MM.1S (cell line): ENCODE measurements around the gene PLA2G2E.

Experiments used
- DNase-seq: peaks from one replicate; pipeline ENCODE4 v3.0.0-alpha.2; 2015
- H2AFZ ChIP-seq: fragments of 300-600 bp; sonication (generic); 2 replicates; pipeline ENCODE4 v1.6.0; 2016; ENCODE audit warnings: antibody characterized with exemption, low read length
- H3F3A ChIP-seq: fragments of 300-600 bp; sonication (generic); 2 replicates; pipeline ENCODE4 v1.6.1; 2016; ENCODE audit warnings: mild to moderate bottlenecking, antibody characterized with exemption, low read length, moderate library complexity, mixed read lengths; ENCODE audit not compliant: insufficient read depth
- H3K27ac ChIP-seq: fragments of 300-600 bp; sonication (generic); 2 replicates; pipeline ENCODE4 v1.5.1; 2016; ENCODE audit warnings: mild to moderate bottlenecking, low read length
- H3K27me3 ChIP-seq: fragments of 300-600 bp; sonication (generic); replicated peaks from 2 replicates; pipeline ENCODE4 v1.6.0; 2016; ENCODE audit warnings: low read length; ENCODE audit not compliant: insufficient read depth
- H3K36me3 ChIP-seq: fragments of 300-600 bp; sonication (generic); replicated peaks from 2 replicates; pipeline ENCODE4 v1.6.1; 2016; ENCODE audit warnings: mild to moderate bottlenecking, low read length, mixed read lengths; ENCODE audit not compliant: insufficient read depth
- H3K4me1 ChIP-seq: fragments of 300-600 bp; sonication (generic); 2 replicates; pipeline ENCODE4 v1.6.1; 2016; ENCODE audit warnings: low read length, mixed read lengths
- H3K4me2 ChIP-seq: fragments of 300-600 bp; sonication (generic); 2 replicates; pipeline ENCODE4 v1.6.0; 2016; ENCODE audit warnings: low read depth, low read length
- H3K4me3 ChIP-seq: fragments of 300-600 bp; sonication (generic); 2 replicates; pipeline ENCODE4 v1.5.1; 2016; ENCODE audit warnings: low read length, mixed read lengths
- H3K79me2 ChIP-seq: fragments of 300-600 bp; sonication (generic); 2 replicates; pipeline ENCODE4 v1.6.1; 2016; ENCODE audit warnings: mixed run types, low read length, mixed read lengths
- H3K9ac ChIP-seq: fragments of 300-600 bp; sonication (generic); 2 replicates; pipeline ENCODE4 v1.6.1; 2016; ENCODE audit warnings: low read length, mixed read lengths
- H3K9me2 ChIP-seq: fragments of 300-600 bp; sonication (generic); replicated peaks from 2 replicates; pipeline ENCODE4 v1.6.1; 2016; ENCODE audit warnings: mild to moderate bottlenecking, low read length, mixed read lengths; ENCODE audit not compliant: insufficient read depth
- H3K9me3 ChIP-seq: fragments of 300-600 bp; sonication (generic); replicated peaks from 2 replicates; pipeline ENCODE4 v1.6.1; 2016; ENCODE audit warnings: mild to moderate bottlenecking, low read length, mixed read lengths; ENCODE audit not compliant: insufficient read depth
- H4K20me1 ChIP-seq: fragments of 300-600 bp; sonication (generic); 2 replicates; pipeline ENCODE4 v1.6.1; 2016; ENCODE audit warnings: mild to moderate bottlenecking, low read length, moderate library complexity, mixed read lengths; ENCODE audit not compliant: insufficient read depth
- EZH2 ChIP-seq: fragments of 300-600 bp; sonication (generic); optimal IDR thresholded peaks from 2 replicates; pipeline ENCODE3; 2017; ENCODE audit warnings: low read depth, mild to moderate bottlenecking, antibody characterized with exemption, low read length, mixed read lengths
- EZH2phosphoT487 ChIP-seq: fragments of 300-600 bp; sonication (generic); IDR thresholded peaks from 2 replicates; pipeline ENCODE4 v1.6.1; 2018; ENCODE audit warnings: antibody characterized with exemption, low read length
- TF ChIP-seq, protein P1 (sequence below): fragments of 300-600 bp; sonication (generic); IDR thresholded peaks from 2 replicates; pipeline ENCODE4 v1.5.1; 2016; ENCODE audit warnings: antibody characterized with exemption, low read length, mixed read lengths

Gene PLA2G2E

DNA sequence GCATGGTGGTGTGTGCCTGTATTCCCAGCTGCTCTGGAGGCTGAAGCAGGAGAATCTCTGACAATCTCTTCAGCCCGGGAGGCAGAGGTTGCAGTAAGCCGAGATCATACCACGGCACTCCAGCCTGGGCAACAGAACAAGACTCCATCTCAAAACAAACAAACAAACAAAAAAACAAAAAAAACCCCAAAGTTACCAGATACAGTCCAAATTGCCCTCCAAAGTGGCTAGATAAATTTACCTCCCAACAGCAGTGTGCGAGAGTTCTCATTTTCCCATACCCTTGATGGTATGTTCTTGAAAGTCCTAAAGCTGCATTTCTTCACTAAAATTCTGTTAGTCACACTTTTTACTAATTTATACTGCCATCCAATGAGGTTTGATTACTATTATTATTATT lies 44.2 kb downstream of the PLA2G2E start:
- Histone ChIP-seq H3F3A (no peaks in the 10 kb centered on the region; the same call in 1 of the 2 replicates), H2AFZ (no peak overlapping the region), H3K9ac (no peak overlapping the region), H3K36me3 (no peaks in the 10 kb centered on the region), H3K27ac (no peak overlapping the region), H3K27me3 (peaks cover 47% of the 10 kb centered on the region), H3K4me3 (no peak overlapping the region), H3K4me1 (0 out of 2 replicates have a peak, but pooled peaks cover 6% of the 10 kb centered on the region), H3K9me3 (no peaks in the 10 kb centered on the region), H4K20me1 (no peaks in the 10 kb centered on the region), H3K9me2 (no peaks in the 10 kb centered on the region), H3K4me2 (no peak overlapping the region), H3K79me2 (peaks cover 16% of the 10 kb centered on the region)
- no peak for DNase-seq
- no peak for TF ChIP-seq EZH2
- TF ChIP-seq, protein P1, sequence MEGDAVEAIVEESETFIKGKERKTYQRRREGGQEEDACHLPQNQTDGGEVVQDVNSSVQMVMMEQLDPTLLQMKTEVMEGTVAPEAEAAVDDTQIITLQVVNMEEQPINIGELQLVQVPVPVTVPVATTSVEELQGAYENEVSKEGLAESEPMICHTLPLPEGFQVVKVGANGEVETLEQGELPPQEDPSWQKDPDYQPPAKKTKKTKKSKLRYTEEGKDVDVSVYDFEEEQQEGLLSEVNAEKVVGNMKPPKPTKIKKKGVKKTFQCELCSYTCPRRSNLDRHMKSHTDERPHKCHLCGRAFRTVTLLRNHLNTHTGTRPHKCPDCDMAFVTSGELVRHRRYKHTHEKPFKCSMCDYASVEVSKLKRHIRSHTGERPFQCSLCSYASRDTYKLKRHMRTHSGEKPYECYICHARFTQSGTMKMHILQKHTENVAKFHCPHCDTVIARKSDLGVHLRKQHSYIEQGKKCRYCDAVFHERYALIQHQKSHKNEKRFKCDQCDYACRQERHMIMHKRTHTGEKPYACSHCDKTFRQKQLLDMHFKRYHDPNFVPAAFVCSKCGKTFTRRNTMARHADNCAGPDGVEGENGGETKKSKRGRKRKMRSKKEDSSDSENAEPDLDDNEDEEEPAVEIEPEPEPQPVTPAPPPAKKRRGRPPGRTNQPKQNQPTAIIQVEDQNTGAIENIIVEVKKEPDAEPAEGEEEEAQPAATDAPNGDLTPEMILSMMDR: no peak
- no peak for TF ChIP-seq EZH2phosphoT487

DNA sequence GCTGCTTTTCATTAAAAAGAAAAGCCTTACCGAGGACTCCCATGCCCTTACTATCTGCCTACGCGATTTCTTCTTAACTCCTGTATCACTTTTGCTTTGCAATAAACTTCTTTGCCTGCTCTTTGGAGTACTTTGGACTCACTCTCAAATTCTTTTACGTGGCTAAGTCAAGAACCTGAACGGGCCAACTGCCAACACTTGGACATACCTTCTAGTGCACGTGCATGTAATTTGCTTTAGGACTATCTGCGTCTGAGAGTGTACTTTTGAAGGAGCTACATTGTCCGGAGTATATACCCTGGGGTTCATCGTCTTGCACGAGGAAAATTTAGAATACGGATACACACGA lies 44.8 kb downstream of the PLA2G2E start:
- Histone ChIP-seq H3F3A (no peaks in the 10 kb centered on the region; the same call in 1 of the 2 replicates), H4K20me1 (no peaks in the 10 kb centered on the region), H3K9me3 (no peaks in the 10 kb centered on the region), H3K27ac (no peak overlapping the region), H3K4me1 (0 out of 2 replicates have a peak, but pooled peaks cover 6% of the 10 kb centered on the region), H2AFZ (no peak overlapping the region), H3K9ac (no peak overlapping the region), H3K4me2 (no peak overlapping the region), H3K36me3 (no peaks in the 10 kb centered on the region), H3K27me3 (peaks cover 47% of the 10 kb centered on the region), H3K9me2 (no peaks in the 10 kb centered on the region), H3K4me3 (no peak overlapping the region), H3K79me2 (peaks cover 10% of the 10 kb centered on the region)
- no peak for DNase-seq
- TF ChIP-seq, protein P1: no peak
- TF ChIP-seq EZH2phosphoT487 (no peak), EZH2 (no peak)

DNA sequence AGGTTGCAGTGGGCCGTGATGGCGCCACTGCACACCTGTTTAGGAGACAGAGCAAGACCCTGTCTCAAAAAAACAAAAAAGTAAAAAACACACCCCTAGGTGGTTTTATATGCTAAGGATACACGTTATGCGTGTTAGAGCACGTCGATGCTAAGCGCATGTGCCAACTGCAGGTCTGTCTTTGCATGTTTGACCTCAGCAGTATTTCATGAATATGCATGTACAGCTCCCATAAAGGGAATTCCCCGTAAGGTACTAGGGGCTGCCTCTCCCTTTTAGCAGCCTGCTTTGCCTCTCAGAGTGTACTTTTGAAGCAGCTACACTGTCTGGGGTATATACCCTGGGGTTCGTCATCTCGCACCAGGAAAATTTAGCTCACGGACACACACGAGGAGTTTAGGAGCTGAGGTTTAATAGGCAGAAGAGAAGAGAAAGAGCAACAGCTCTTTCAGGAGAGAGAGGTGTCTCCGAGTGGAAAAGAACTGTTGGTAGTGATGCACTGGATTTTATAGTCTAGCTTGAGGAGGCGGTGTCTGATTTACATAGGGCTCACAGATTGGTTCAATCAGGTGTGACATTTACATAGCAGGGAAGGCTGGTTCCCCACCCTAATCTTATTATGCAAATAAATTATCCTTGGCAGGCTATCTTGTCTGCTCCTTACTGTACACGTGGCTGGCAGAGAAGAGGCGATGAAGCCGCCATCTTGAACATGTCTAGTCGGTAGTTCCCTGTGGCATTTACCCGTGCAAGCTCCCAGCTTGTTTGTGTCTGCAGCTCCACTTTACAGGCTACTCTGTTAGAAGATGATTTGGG lies 45.4 kb downstream of the PLA2G2E start:
- H3K4me3 ChIP-seq: no peak overlapping the region

More for the DNA sequence above, 45.4 kb downstream of the PLA2G2E start:
- H3K4me1 ChIP-seq: 0 out of 2 replicates have a peak, but pooled peaks cover under 1% of the 10 kb centered on the region
- no peaks in the 10 kb centered on the region; the same call in 1 of the 2 replicates for H3F3A ChIP-seq
- TF ChIP-seq, protein P1: no peak
- TF ChIP-seq EZH2 (no peak), EZH2phosphoT487 (no peak)
- DNase-seq: no peak
- no peak overlapping the region for H3K4me2 ChIP-seq
- H4K20me1 ChIP-seq: no peaks in the 10 kb centered on the region
- peaks cover 4% of the 10 kb centered on the region for H3K79me2 ChIP-seq
- peaks cover 47% of the 10 kb centered on the region for H3K27me3 ChIP-seq
- no peak overlapping the region for H3K9ac ChIP-seq
- no peaks in the 10 kb centered on the region for H3K9me3 ChIP-seq
- H3K27ac ChIP-seq: no peak overlapping the region
- H2AFZ ChIP-seq: no peak overlapping the region
- H3K36me3 ChIP-seq: no peaks in the 10 kb centered on the region
- H3K9me2 ChIP-seq: no peaks in the 10 kb centered on the region
